Measurements from ENCODE around the gene MYBPC1. TPM values are rescaled to one million over a fixed set of nuclear protein-coding genes. Genes with fewer than 3 reads are reported as not detected.
A peak's percentile ranks its signal among the peaks of the same experiment; 100 is the strongest.
"Not testable (repeated sequence)": the region's sequence is repeated elsewhere in the genome, so short reads cannot be mapped to it uniquely, and the experiment has no call there.

MYBPC1 gene
- total RNA-seq, 1 experiment from 2014 or later: not detected

DNA sequence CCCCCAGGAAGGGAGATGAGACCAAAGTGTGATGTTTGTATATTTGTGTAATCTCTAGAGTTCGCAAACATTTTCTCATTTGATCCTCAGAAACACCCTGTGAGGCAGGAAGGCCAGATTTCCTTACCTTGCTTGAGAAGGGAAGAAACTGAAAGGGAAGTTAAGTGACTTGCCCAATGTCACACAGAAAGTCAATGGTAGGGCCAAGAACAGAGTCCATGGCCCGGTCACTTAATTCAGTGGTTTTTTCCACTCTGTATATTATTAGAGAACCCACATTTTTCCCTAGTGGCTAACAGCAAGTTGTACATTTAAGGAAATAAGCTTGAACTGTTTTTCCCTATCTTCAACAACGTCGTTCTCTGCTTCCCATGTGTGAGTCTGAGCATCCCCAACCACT lies 77.1 kb downstream of the MYBPC1 start:
- Histone ChIP-seq H3K9ac (ENCODE audit: low read length) (no peak overlapping the region), H3K4me2 (ENCODE audit: low read length) (no peak overlapping the region), H3K27me3 (ENCODE audit: low read length) (peaks cover 20% of the 10 kb centered on the region), H3K4me1 (ENCODE audit: insufficient read depth, low read length) (peaks cover 7% of the 10 kb centered on the region), H3K9me3 (ENCODE audit: low read length) (no peaks in the 10 kb centered on the region), H3K79me2 (ENCODE audit: low read length) (no peaks in the 10 kb centered on the region), H3F3A (ENCODE audit: low read length, unreplicated experiment) (no peaks in the 10 kb centered on the region), H2AFZ (ENCODE audit: low read length) (no peak overlapping the region), H3K36me3 (ENCODE audit: low read depth, low read length) (no peaks in the 10 kb centered on the region), H4K20me1 (ENCODE audit: low read length) (no peaks in the 10 kb centered on the region), H3K27ac (ENCODE audit: low read length) (no peak overlapping the region), H3K9me2 (replicated peaks; ENCODE audit: low read length) (no peaks in the 10 kb centered on the region), H3K4me3 (ENCODE audit: low read length) (no peak overlapping the region)
- CTCF ChIA-PET: no interaction called here
- ATAC-seq (no peak), DNase-seq (no peak)
- POLR2A ChIA-PET (ENCODE audit: unreplicated experiment): no interaction called here
- TF ChIP-seq, protein P1, sequence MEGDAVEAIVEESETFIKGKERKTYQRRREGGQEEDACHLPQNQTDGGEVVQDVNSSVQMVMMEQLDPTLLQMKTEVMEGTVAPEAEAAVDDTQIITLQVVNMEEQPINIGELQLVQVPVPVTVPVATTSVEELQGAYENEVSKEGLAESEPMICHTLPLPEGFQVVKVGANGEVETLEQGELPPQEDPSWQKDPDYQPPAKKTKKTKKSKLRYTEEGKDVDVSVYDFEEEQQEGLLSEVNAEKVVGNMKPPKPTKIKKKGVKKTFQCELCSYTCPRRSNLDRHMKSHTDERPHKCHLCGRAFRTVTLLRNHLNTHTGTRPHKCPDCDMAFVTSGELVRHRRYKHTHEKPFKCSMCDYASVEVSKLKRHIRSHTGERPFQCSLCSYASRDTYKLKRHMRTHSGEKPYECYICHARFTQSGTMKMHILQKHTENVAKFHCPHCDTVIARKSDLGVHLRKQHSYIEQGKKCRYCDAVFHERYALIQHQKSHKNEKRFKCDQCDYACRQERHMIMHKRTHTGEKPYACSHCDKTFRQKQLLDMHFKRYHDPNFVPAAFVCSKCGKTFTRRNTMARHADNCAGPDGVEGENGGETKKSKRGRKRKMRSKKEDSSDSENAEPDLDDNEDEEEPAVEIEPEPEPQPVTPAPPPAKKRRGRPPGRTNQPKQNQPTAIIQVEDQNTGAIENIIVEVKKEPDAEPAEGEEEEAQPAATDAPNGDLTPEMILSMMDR (conservative IDR thresholded peaks at IDR 0.05; ENCODE audit: low read depth, low read length): no peak
- TF ChIP-seq EZH2phosphoT487 (IDR thresholded peaks at IDR 0.05; ENCODE audit: borderline replicate concordance, low read length) (no peak), EZH2 (IDR thresholded peaks at IDR 0.05; ENCODE audit: low read length, unreplicated experiment) (no peak)
- no TSS peak for BruUV-seq (replicated peaks)
- intact Hi-C loops (cut with micrococcal nuclease): no loop called here

DNA sequence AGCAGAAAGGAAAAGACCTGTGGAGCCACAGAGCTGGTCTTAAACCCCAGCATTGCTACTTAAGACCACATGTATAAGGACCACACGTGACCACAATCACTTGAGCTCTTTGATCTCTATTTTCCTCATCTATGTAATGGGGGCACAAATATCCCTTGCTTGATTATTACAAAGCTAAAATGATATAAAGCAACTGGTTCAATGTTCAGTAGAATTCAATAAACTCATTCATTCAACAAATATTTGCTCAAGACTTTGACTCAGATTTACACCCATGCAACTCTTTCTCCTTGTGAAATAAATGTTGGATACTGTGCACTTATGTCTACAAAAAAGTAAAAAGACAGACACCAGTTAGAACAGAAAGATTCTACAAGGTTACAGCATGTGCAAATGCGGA lies 80.8 kb downstream of the MYBPC1 start:
- no peak overlapping the region for H3K4me2 ChIP-seq (ENCODE audit: low read length)
- ChIA-PET CTCF (no interaction called here), POLR2A (ENCODE audit: unreplicated experiment) (no interaction called here)
- intact Hi-C loops (cut with micrococcal nuclease): no loop called here
- no peaks in the 10 kb centered on the region for H3F3A ChIP-seq (ENCODE audit: low read length, unreplicated experiment)
- BruUV-seq (replicated peaks): no TSS peak
- H3K36me3 ChIP-seq (ENCODE audit: low read depth, low read length): no peaks in the 10 kb centered on the region
- no peak overlapping the region for H3K9ac ChIP-seq (ENCODE audit: low read length)
- peak; percentile 56 for ATAC-seq
- peak; percentile 34 for DNase-seq
- H3K4me1 ChIP-seq (ENCODE audit: insufficient read depth, low read length): peaks cover 7% of the 10 kb centered on the region
- H2AFZ ChIP-seq (ENCODE audit: low read length): no peak overlapping the region
- no peak overlapping the region for H3K27ac ChIP-seq (ENCODE audit: low read length)
- no peaks in the 10 kb centered on the region for H3K79me2 ChIP-seq (ENCODE audit: low read length)
- H3K9me3 ChIP-seq (ENCODE audit: low read length): no peaks in the 10 kb centered on the region
- peaks cover 20% of the 10 kb centered on the region for H3K27me3 ChIP-seq (ENCODE audit: low read length)
- H3K4me3 ChIP-seq (ENCODE audit: low read length): no peak overlapping the region
- H3K9me2 ChIP-seq (replicated peaks; ENCODE audit: low read length): no peaks in the 10 kb centered on the region
- TF ChIP-seq EZH2phosphoT487 (IDR thresholded peaks at IDR 0.05; ENCODE audit: borderline replicate concordance, low read length): no peak
- TF ChIP-seq, protein P1 (conservative IDR thresholded peaks at IDR 0.05; ENCODE audit: low read depth, low read length): no peak
- no peak for TF ChIP-seq EZH2 (IDR thresholded peaks at IDR 0.05; ENCODE audit: low read length, unreplicated experiment)
- no peaks in the 10 kb centered on the region for H4K20me1 ChIP-seq (ENCODE audit: low read length)

DNA sequence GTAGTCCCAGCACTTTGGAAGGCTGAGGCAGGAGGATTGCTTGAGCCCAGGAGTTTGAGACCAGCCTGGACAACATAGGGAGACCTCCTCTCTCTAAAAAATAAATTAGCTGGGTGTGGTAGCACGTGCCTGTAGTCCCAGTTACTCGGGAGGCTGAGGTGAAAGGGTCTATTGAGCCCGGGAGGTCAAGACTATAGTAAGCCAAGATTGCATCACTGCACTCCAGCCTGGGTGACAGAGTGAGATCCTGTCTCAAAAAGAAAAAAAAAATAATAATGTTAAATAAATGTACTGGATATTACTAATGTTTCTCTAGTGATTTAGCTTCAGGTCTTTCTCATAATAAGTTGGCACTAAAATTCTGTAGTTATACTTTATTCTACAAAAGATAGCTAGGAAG lies 81.7 kb downstream of the MYBPC1 start:
- H3K79me2 ChIP-seq (ENCODE audit: low read length); H3K9ac ChIP-seq (ENCODE audit: low read length); DNase-seq; H3K4me3 ChIP-seq (ENCODE audit: low read length); POLR2A ChIA-PET (ENCODE audit: unreplicated experiment); H3K4me1 ChIP-seq (ENCODE audit: insufficient read depth, low read length); H3K27ac ChIP-seq (ENCODE audit: low read length); H4K20me1 ChIP-seq (ENCODE audit: low read length); H3K9me3 ChIP-seq (ENCODE audit: low read length); H3K9me2 ChIP-seq (replicated peaks; ENCODE audit: low read length); H3K4me2 ChIP-seq (ENCODE audit: low read length); BruUV-seq (replicated peaks); ATAC-seq; H3F3A ChIP-seq (ENCODE audit: low read length, unreplicated experiment); intact Hi-C loops (cut with micrococcal nuclease); H3K36me3 ChIP-seq (ENCODE audit: low read depth, low read length); H2AFZ ChIP-seq (ENCODE audit: low read length): not testable (repeated sequence)
- CTCF ChIA-PET: interaction anchor here (0.7 kb wide), 1 partner anchor 149 kb away, joined by 3 read pairs; no protein-coding TSS in a partner anchor
- peaks cover 21% of the 10 kb centered on the region for H3K27me3 ChIP-seq (ENCODE audit: low read length)
